Naive thymus-derived CD4-positive, alpha-beta T cell (primary cell): ENCODE results near the gene TSTD2. TPM values are rescaled to one million over a fixed set of nuclear protein-coding genes. Genes with fewer than 3 reads are reported as not detected.
"Not testable (repeated sequence)": the region's sequence is repeated elsewhere in the genome, so short reads cannot be mapped to it uniquely, and the experiment has no call there.

Experiments used
- ATAC-seq: fragments of 150-1000 bp; cut with Tn5 transposase; 2 replicates; pipeline ENCODE4 v1.10.0; 2021; ENCODE audit warnings: mild to moderate bottlenecking, moderate library complexity
- CTCF ChIA-PET: fragments of 350-600 bp; sonication (Branson Sonifier 250); formaldehyde crosslinking; loops from one replicate; lab custom pipeline; 2021; ENCODE audit warnings: antibody characterized with exemption; lab: Charles Lee
- POLR2A ChIA-PET: fragments of 350-600 bp; sonication (Branson Sonifier 250); formaldehyde crosslinking; loops from one replicate; lab custom pipeline; 2021; ENCODE audit warnings: antibody characterized with exemption, inconsistent platforms; lab: Charles Lee
- DNase-seq, 9 donors: peaks; one replicate each; pipeline versions ENCODE4 v3.0.0 to v3.0.0-alpha.2; 2020 to 2022; ENCODE audit warnings: mixed read lengths in 1 of 9
- H3K27ac ChIP-seq: one replicate; pipeline ENCODE4 v1.7.0; 2013; ENCODE audit warnings: mild to moderate bottlenecking, low read depth, low read length, moderate library complexity
- H3K27me3 ChIP-seq, 2 donors: one replicate each; pipeline ENCODE4 v1.7.0; 2013; ENCODE audit warnings: low read length in 2 of 2, mild to moderate bottlenecking in 2 of 2, moderate library complexity in 2 of 2; ENCODE audit not compliant: control insufficient read depth in 2 of 2, insufficient read depth in 2 of 2
- H3K36me3 ChIP-seq, 3 experiments: 1 replicate in 2 of 3; 2 replicates in 1 of 3; pipeline ENCODE4 v1.7.0; 2013; ENCODE audit warnings: low read length in 3 of 3, mild to moderate bottlenecking in 3 of 3, moderate library complexity in 1 of 3; ENCODE audit not compliant: insufficient read depth in 3 of 3, control insufficient read depth in 2 of 3
- H3K4me1 ChIP-seq, 2 donors: one replicate each; pipeline ENCODE4 v1.7.0; 2013; ENCODE audit warnings: low read length in 2 of 2, mild to moderate bottlenecking in 2 of 2, moderate library complexity in 1 of 2; ENCODE audit not compliant: control insufficient read depth in 2 of 2, insufficient read depth in 2 of 2
- H3K4me3 ChIP-seq: 2 replicates; pipeline ENCODE4 v1.7.0; 2013; ENCODE audit warnings: mild to moderate bottlenecking, low read length
- H3K9me3 ChIP-seq, 3 experiments: 1 replicate in 2 of 3; 2 replicates in 1 of 3; pipeline ENCODE4 v1.7.0; 2013; ENCODE audit warnings: low read length in 3 of 3; ENCODE audit not compliant: control insufficient read depth in 2 of 3
- H3K27ac Mint-ChIP-seq, 9 donors: one replicate each; pipeline ENCODE4 v1.8.0; 2020 to 2022; ENCODE audit warnings: mixed read lengths in 9 of 9, mild to moderate bottlenecking in 8 of 9, moderate library complexity in 5 of 9, inconsistent platforms in 2 of 9
- H3K27me3 Mint-ChIP-seq, 5 donors: one replicate each; pipeline ENCODE4 v1.8.0; 2021 to 2022; ENCODE audit warnings: mixed read lengths in 5 of 5, mild to moderate bottlenecking in 1 of 5
- H3K36me3 Mint-ChIP-seq, 5 donors: one replicate each; pipeline ENCODE4 v1.8.0; 2020 to 2022; ENCODE audit warnings: mixed read lengths in 5 of 5, mild to moderate bottlenecking in 3 of 5, inconsistent platforms in 1 of 5
- H3K4me1 Mint-ChIP-seq, 7 donors: one replicate each; pipeline ENCODE4 v1.8.0; 2020 to 2022; ENCODE audit warnings: mixed read lengths in 7 of 7, mild to moderate bottlenecking in 3 of 7, inconsistent platforms in 1 of 7
- H3K4me3 Mint-ChIP-seq, 10 donors: one replicate each; pipeline ENCODE4 v1.8.0; 2020 to 2022; ENCODE audit warnings: mild to moderate bottlenecking in 10 of 10, mixed read lengths in 10 of 10, moderate library complexity in 6 of 10, inconsistent platforms in 2 of 10
- H3K9me3 Mint-ChIP-seq, 11 donors: one replicate each; pipeline ENCODE4 v1.8.0; 2020 to 2022; ENCODE audit warnings: mixed read lengths in 11 of 11, mild to moderate bottlenecking in 4 of 11, inconsistent platforms in 1 of 11, moderate library complexity in 1 of 11
- intact Hi-C, 2 donors: fragments of 100-400 bp; cut with micrococcal nuclease; formaldehyde crosslinking; loops; one replicate each; pipeline ENCODE4 v1.15.1; 2023
- polyA plus RNA-seq, 2 donors: library from polyadenylated mRNA; unstranded; fragments of 300-500 nt; fragmentation: Illumina TruSeq; gene quantifications; one replicate each; pipeline ENCODE4 v1.2.3, GENCODE V29; 2021
- total RNA-seq, 6 experiments: library from RNA in 5 of 6; stranded (reverse) in 5 of 6; gene quantifications; 1 replicate in 5 of 6; 2 replicates in 1 of 6; pipeline ENCODE4 v1.2.3 and lab custom pipeline; 2021 to 2026

TSTD2 gene
- total and polyA plus RNA-seq, 7 experiments from 2014 or later = 9.8 to 23.3 (median 16.3) TPM

DNA sequence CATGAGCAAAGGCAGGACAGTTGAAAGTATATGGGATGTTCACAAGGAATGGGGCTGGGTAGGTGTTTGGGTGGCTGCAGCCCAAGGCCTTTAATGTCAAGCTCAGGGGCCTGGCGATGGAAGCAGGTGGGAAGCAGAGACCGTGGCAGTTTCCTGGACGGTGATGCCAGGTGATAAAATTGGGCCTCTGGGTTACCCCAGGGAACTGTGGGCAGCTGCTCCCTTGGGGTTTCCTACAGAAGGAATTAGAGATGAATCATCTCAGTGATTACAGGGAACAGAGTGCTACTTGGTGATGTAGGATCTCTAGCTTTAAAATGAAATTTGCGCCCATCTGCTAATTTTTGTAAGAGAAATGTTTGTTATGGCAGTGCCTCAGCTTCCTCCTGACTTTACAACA, 39.2 kb downstream of the TSTD2 start:
- POLR2A ChIA-PET = no interaction called here
- Mint-ChIP-seq H3K9me3 (no peaks in the 10 kb centered on the region), H3K27ac (no peak overlapping the region), H3K4me1 (peaks cover 6 to 8% (median 6%) of the 10 kb centered on the region in 7 donors), H3K4me3 (no peak overlapping the region), H3K27me3 (peaks cover 0 to 6% (median 0%) of the 10 kb centered on the region in 5 donors), H3K36me3 (peaks cover 0 to 15% (median 4%) of the 10 kb centered on the region in 5 donors)
- Histone ChIP-seq H3K4me3 (no peak overlapping the region), H3K27ac (no peak overlapping the region), H3K4me1 (peaks cover 4% of the 10 kb centered on the region in 2 donors), H3K9me3 (no peaks in the 10 kb centered on the region), H3K27me3 (no peaks in the 10 kb centered on the region), H3K36me3 (no peaks in the 10 kb centered on the region)
- no peak for ATAC-seq
- CTCF ChIA-PET = interaction anchor here (0.6 to 1.6 kb wide), 3 partner anchors 21 to 242 kb away, joined by 3 read pairs; no protein-coding TSS in a partner anchor
- no peak for DNase-seq
- intact Hi-C loops = no loop called here

DNA sequence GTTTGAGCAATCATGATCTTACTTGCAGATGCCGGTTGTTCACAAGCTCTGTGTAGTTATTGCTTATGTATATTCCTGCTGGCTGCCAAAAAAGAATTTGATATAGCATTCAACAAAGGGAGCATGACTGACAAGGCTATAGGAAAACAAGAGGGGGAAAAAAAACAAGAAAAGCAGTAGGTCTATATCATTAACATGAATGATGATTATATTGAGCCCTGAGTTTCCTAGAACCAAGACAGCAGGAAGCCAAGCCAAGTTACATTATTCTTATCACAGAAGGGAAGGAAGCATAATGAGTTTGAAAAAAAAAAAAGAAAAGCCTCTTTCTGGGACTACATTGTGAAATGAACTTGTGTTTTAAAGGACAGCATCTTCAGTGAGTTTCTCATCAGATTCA, 41.0 kb downstream of the TSTD2 start:
- no peaks in the 10 kb centered on the region for H3K9me3 ChIP-seq
- peaks cover 0 to 11% (median 4%) of the 10 kb centered on the region in 11 donors for H3K9me3 Mint-ChIP-seq
- no peaks in the 10 kb centered on the region for H3K27me3 ChIP-seq
- ATAC-seq = no peak
- H3K27me3 Mint-ChIP-seq = peaks cover 0 to 8% (median 5%) of the 10 kb centered on the region in 5 donors
- ChIA-PET CTCF (interaction anchor here (1.6 kb wide), 1 partner anchor 23 kb away, joined by 3 read pairs; no protein-coding TSS in a partner anchor), POLR2A (no interaction called here)
- DNase-seq = no peak
- H3K4me1 ChIP-seq = no peaks in the 10 kb centered on the region
- H3K27ac ChIP-seq = no peak overlapping the region
- no peak overlapping the region for H3K27ac Mint-ChIP-seq
- H3K4me3 Mint-ChIP-seq = no peak overlapping the region
- H3K36me3 Mint-ChIP-seq = peaks cover 1 to 22% (median 13%) of the 10 kb centered on the region in 5 donors
- intact Hi-C loops = no loop called here
- H3K4me3 ChIP-seq = no peak overlapping the region
- no peaks in the 10 kb centered on the region for H3K36me3 ChIP-seq
- peaks cover 0 to 2% (median 0%) of the 10 kb centered on the region in 7 donors for H3K4me1 Mint-ChIP-seq

DNA sequence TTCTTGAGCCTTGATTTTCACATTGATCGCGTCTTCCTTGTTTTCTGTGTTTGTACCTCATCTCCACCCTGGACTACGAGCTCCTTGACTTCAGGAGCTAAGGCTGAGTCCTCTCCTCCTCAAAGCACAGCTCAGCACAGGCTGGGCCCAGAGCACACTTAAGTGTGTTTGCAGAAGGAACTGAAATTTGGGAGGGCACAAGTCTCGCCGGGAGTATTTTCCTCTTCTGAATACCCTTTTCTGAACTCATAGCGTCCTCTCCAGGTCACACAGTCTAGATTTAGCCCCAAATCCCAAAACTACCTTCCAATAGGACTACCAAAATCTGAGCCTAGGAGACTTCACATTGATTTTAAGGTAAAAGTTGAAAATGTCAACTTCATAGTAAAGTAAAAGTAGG, 41.6 kb downstream of the TSTD2 start:
- intact Hi-C loops = no loop called here
- Histone ChIP-seq H3K27ac (no peak overlapping the region), H3K4me1 (no peaks in the 10 kb centered on the region), H3K36me3 (no peaks in the 10 kb centered on the region), H3K4me3 (no peak overlapping the region), H3K9me3 (no peaks in the 10 kb centered on the region), H3K27me3 (no peaks in the 10 kb centered on the region)
- H3K27ac Mint-ChIP-seq = no peak overlapping the region
- peaks cover 1 to 22% (median 14%) of the 10 kb centered on the region in 5 donors for H3K36me3 Mint-ChIP-seq
- DNase-seq (no peak), ATAC-seq (no peak)
- H3K4me3 Mint-ChIP-seq = no peak overlapping the region
- H3K27me3 Mint-ChIP-seq = peaks cover 0 to 8% (median 5%) of the 10 kb centered on the region in 5 donors
- ChIA-PET POLR2A (no interaction called here), CTCF (no interaction called here)
- peaks cover 0 to 15% (median 5%) of the 10 kb centered on the region in 11 donors for H3K9me3 Mint-ChIP-seq
- H3K4me1 Mint-ChIP-seq = peaks cover 0 to 2% (median 0%) of the 10 kb centered on the region in 7 donors

DNA sequence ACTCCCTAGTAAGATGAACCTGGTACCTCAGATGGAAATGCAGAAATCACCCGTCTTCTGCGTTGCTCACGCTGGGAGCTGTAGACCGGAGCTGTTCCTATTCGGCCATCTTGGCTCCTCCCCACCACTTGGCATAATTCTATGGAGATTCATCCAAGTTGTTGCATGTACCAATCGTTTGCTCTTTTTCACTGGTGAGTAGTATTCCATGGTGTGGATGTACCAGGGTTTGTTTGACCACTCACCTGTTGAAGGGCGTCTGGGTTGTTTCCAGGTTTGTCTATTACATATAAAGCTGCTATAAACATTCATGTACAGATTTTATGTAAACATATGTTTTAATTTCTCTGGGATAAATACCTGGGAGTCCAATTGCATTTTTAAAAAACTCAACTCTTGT, 46.3 kb downstream of the TSTD2 start:
- H3K4me1 ChIP-seq, H3K36me3 ChIP-seq, H3K27ac Mint-ChIP-seq, CTCF ChIA-PET, H3K4me3 ChIP-seq, DNase-seq, H3K27me3 ChIP-seq, H3K4me1 Mint-ChIP-seq, POLR2A ChIA-PET, H3K27me3 Mint-ChIP-seq, H3K9me3 ChIP-seq, H3K27ac ChIP-seq, intact Hi-C loops, ATAC-seq: not testable (repeated sequence)
- peak overlapping the region in 1 of 10 donors; percentile 46 for H3K4me3 Mint-ChIP-seq
- H3K36me3 Mint-ChIP-seq = peaks cover 1 to 21% (median 14%) of the 10 kb centered on the region in 5 donors
- peaks cover 0 to 15% (median 5%) of the 10 kb centered on the region in 11 donors for H3K9me3 Mint-ChIP-seq

DNA sequence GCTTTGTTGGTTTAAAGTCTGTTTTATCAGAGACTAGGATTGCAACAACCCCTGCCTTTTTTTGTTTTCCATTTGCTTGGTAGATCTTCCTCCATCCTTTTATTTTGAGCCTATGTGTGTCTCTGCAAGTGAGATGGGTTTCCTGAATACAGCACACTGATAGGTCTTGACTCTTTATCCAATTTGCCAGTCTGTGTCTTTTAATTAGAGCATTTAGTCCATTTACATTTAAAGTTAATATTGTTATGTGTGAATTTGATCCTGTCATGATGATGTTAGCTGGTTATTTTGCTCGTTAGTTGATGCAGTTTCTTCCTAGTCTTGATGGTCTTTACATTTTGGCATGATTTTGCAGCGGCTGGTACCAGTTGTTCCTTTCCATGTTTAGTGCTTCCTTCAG, 48.4 kb downstream of the TSTD2 start:
- Mint-ChIP-seq H3K36me3 (peaks cover 1 to 20% (median 10%) of the 10 kb centered on the region in 5 donors), H3K9me3 (peaks cover 0 to 20% (median 5%) of the 10 kb centered on the region in 11 donors)
- H3K4me3 ChIP-seq, H3K27me3 ChIP-seq, H3K4me3 Mint-ChIP-seq, H3K27me3 Mint-ChIP-seq, CTCF ChIA-PET, H3K9me3 ChIP-seq, H3K36me3 ChIP-seq, DNase-seq, POLR2A ChIA-PET, intact Hi-C loops, H3K4me1 ChIP-seq, H3K4me1 Mint-ChIP-seq, H3K27ac ChIP-seq, H3K27ac Mint-ChIP-seq, ATAC-seq: not testable (repeated sequence)

DNA sequence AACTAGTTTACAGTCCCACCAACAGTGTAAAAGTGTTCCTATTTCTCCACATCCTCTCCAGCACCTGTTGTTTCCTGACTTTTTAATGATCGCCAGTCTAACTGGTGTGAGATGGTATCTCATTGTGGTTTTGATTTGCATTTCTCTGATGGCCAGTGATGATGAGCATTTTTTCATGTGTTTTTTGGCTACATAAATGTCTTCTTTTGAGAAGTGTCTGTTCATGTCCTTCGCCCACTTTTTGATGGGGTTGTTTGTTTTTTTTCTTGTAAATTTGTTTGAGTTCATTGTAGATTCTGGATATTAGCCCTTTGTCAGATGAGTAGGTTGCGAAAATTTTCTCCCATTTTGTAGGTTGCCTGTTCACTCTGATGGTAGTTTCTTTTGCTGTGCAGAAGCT, 51.6 kb downstream of the TSTD2 start:
- Mint-ChIP-seq H3K9me3 (peaks cover 0 to 17% (median 4%) of the 10 kb centered on the region in 11 donors), H3K36me3 (peaks cover 0 to 15% (median 6%) of the 10 kb centered on the region in 5 donors)
- intact Hi-C loops, H3K36me3 ChIP-seq, H3K9me3 ChIP-seq, H3K27me3 ChIP-seq, H3K27me3 Mint-ChIP-seq, H3K4me1 Mint-ChIP-seq, POLR2A ChIA-PET, CTCF ChIA-PET, H3K27ac Mint-ChIP-seq, H3K4me3 Mint-ChIP-seq, DNase-seq, H3K4me1 ChIP-seq, H3K4me3 ChIP-seq, ATAC-seq, H3K27ac ChIP-seq: not testable (repeated sequence)

DNA sequence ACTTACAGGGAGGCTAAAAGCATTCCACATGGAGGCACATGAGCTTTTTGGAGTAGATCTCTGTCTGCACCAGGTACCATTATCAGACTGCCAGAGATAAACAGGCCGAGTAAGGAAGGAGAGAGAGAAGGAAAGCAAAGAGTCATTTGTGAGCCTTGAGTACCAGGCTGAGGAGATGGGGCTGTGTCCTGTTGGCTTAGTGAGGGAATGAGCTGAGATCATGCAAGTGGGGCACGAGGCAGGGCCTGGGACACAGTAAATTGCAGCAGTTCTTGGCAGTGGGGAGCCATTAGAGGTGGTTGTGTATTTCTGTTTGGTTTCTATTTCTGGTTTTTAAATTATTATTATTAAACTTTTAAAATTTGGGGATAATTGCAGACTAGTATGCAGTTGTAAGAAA, 53.3 kb downstream of the TSTD2 start:
- intact Hi-C loops = no loop called here
- CTCF ChIA-PET = no interaction called here
- DNase-seq = no peak
- H3K4me1 ChIP-seq = peaks cover 0 to 6% of the 10 kb centered on the region in 2 donors
- no peaks in the 10 kb centered on the region for H3K27me3 ChIP-seq
- no peak overlapping the region for H3K27ac Mint-ChIP-seq
- H3K9me3 ChIP-seq = no peaks in the 10 kb centered on the region
- POLR2A ChIA-PET = no interaction called here
- H3K9me3 Mint-ChIP-seq = peaks cover 0 to 17% (median 4%) of the 10 kb centered on the region in 11 donors
- no peaks in the 10 kb centered on the region for H3K27me3 Mint-ChIP-seq
- peaks cover 0 to 15% (median 6%) of the 10 kb centered on the region in 5 donors for H3K36me3 Mint-ChIP-seq
- H3K27ac ChIP-seq = no peak overlapping the region
- no peak overlapping the region for H3K4me3 Mint-ChIP-seq
- H3K4me1 Mint-ChIP-seq = peaks cover 0 to 15% (median 10%) of the 10 kb centered on the region in 7 donors
- H3K36me3 ChIP-seq = no peaks in the 10 kb centered on the region
- no peak overlapping the region for H3K4me3 ChIP-seq
- ATAC-seq = no peak
